H9 (cell line): ENCODE data around the gene KRT32. TPM values are rescaled to one million over a fixed set of nuclear protein-coding genes. Genes with fewer than 3 reads are reported as not detected.

Source experiments
- DNase-seq: peaks from one replicate; pipeline ENCODE4 v3.0.0-alpha.2; 2017
- H2AFZ ChIP-seq: one replicate; pipeline ENCODE4 v1.6.1; 2013; ENCODE audit warnings: mild to moderate bottlenecking, low read length, control low read depth, moderate library complexity
- H2AK5ac ChIP-seq: 2 replicates; pipeline ENCODE4 v1.6.1; 2013; ENCODE audit warnings: low read length, control low read depth, mixed read lengths; ENCODE audit not compliant: insufficient read length
- H2BK120ac ChIP-seq: one replicate; pipeline ENCODE4 v1.6.1; 2013; ENCODE audit warnings: low read depth, mild to moderate bottlenecking, low read length, control low read depth, inconsistent platforms; ENCODE audit not compliant: poor library complexity, severe bottlenecking
- H2BK12ac ChIP-seq: 2 replicates; pipeline ENCODE4 v1.6.1; 2013; ENCODE audit warnings: low read length, control low read depth, mixed read lengths, low read depth; ENCODE audit not compliant: insufficient read length
- H2BK15ac ChIP-seq: 2 replicates; pipeline ENCODE4 v1.6.1; 2013; ENCODE audit warnings: low read depth, low read length, control low read depth
- H2BK20ac ChIP-seq: one replicate; pipeline ENCODE4 v1.6.1; 2013; ENCODE audit warnings: low read depth, mild to moderate bottlenecking, low read length, control low read depth, inconsistent platforms; ENCODE audit not compliant: poor library complexity, severe bottlenecking
- H2BK5ac ChIP-seq: 2 replicates; pipeline ENCODE4 v1.6.1; 2013; ENCODE audit warnings: low read length, control low read depth, mixed read lengths; ENCODE audit not compliant: insufficient read length
- H3K14ac ChIP-seq: 2 replicates; pipeline ENCODE4 v1.6.1; 2013; ENCODE audit warnings: low read length, control low read depth; ENCODE audit not compliant: insufficient read depth
- H3K18ac ChIP-seq: 2 replicates; pipeline ENCODE4 v1.6.1; 2013; ENCODE audit warnings: low read depth, mild to moderate bottlenecking, mixed read lengths, low read length, control low read depth; ENCODE audit not compliant: insufficient read length
- H3K23ac ChIP-seq: 2 replicates; pipeline ENCODE4 v1.6.1; 2013; ENCODE audit warnings: low read length, control low read depth, mixed read lengths, low read depth; ENCODE audit not compliant: insufficient read length
- H3K23me2 ChIP-seq: 2 replicates; pipeline ENCODE4 v1.6.1; 2013; ENCODE audit warnings: low read depth, mild to moderate bottlenecking, mixed read lengths, low read length, control low read depth; ENCODE audit not compliant: insufficient read length, poor library complexity, severe bottlenecking
- H3K27ac ChIP-seq: 2 replicates; pipeline ENCODE4 v1.5.1; 2013; ENCODE audit warnings: low read length, control low read depth, mixed read lengths, low read depth; ENCODE audit not compliant: insufficient read length
- H3K27me3 ChIP-seq: 2 replicates; pipeline ENCODE4 v1.6.1; 2013; ENCODE audit warnings: low read length, control low read depth, inconsistent platforms; ENCODE audit not compliant: insufficient read depth
- H3K4ac ChIP-seq: 2 replicates; pipeline ENCODE4 v1.6.1; 2013; ENCODE audit warnings: low read depth, mild to moderate bottlenecking, control low read depth, inconsistent platforms, low read length, moderate library complexity
- H3K4me1 ChIP-seq: 2 replicates; pipeline ENCODE4 v1.6.1; 2013; ENCODE audit warnings: low read length, control low read depth, inconsistent platforms; ENCODE audit not compliant: insufficient read depth
- H3K4me2 ChIP-seq: 2 replicates; pipeline ENCODE4 v1.6.1; 2013; ENCODE audit warnings: low read length, control low read depth, mixed read lengths; ENCODE audit not compliant: insufficient read length, insufficient read depth
- H3K56ac ChIP-seq: 2 replicates; pipeline ENCODE4 v1.6.1; 2013; ENCODE audit warnings: low read depth, mild to moderate bottlenecking, mixed read lengths, low read length, control low read depth; ENCODE audit not compliant: insufficient read length
- H3K79me1 ChIP-seq: 2 replicates; pipeline ENCODE4 v1.6.1; 2013; ENCODE audit warnings: low read depth, mild to moderate bottlenecking, moderate library complexity, low read length, control low read depth, inconsistent platforms; ENCODE audit not compliant: insufficient read depth, poor library complexity, severe bottlenecking
- H3K79me2 ChIP-seq: 2 replicates; pipeline ENCODE4 v1.6.1; 2013; ENCODE audit warnings: low read length, control low read depth, inconsistent platforms; ENCODE audit not compliant: insufficient read depth
- H3K9ac ChIP-seq: 2 replicates; pipeline ENCODE4 v1.6.1; 2013; ENCODE audit warnings: low read length, control low read depth, mixed read lengths; ENCODE audit not compliant: insufficient read length; ENCODE audit errors: extremely low read depth
- H3K9me3 ChIP-seq: one replicate; pipeline ENCODE4 v1.6.1; 2013; ENCODE audit warnings: low read depth, low read length, inconsistent platforms; ENCODE audit not compliant: control insufficient read depth
- H3T11ph ChIP-seq: one replicate; pipeline ENCODE4 v1.6.1; 2013; ENCODE audit warnings: mild to moderate bottlenecking, low read length, control low read depth, inconsistent platforms
- H4K20me1 ChIP-seq: one replicate; pipeline ENCODE4 v1.6.1; 2013; ENCODE audit not compliant: control insufficient read depth, insufficient read length, insufficient read depth
- H4K5ac ChIP-seq: 2 replicates; pipeline ENCODE4 v1.6.1; 2013; ENCODE audit warnings: low read depth, mild to moderate bottlenecking, mixed read lengths, low read length, control low read depth; ENCODE audit not compliant: insufficient read length
- H4K8ac ChIP-seq: replicated peaks from 2 replicates; pipeline ENCODE4 v1.6.1; 2013; ENCODE audit warnings: low read length, control low read depth, mixed read lengths, low read depth; ENCODE audit not compliant: insufficient read length
- H4K91ac ChIP-seq: 2 replicates; pipeline ENCODE4 v1.6.1; 2013; ENCODE audit warnings: low read depth, mild to moderate bottlenecking, moderate library complexity, mixed read lengths, low read length, control low read depth; ENCODE audit not compliant: insufficient read length
- H3K27ac Mint-ChIP-seq, 3 experiments: 2 replicates in 2 of 3; 3 replicates in 1 of 3; pipeline ENCODE4 v1.8.0; 2020 to 2021; ENCODE audit warnings: mixed read lengths in 3 of 3, mild to moderate bottlenecking in 1 of 3, moderate library complexity in 1 of 3
- H3K27me3 Mint-ChIP-seq: 2 replicates; pipeline ENCODE4 v1.8.0; 2021; ENCODE audit warnings: low read depth, mild to moderate bottlenecking, moderate library complexity, mixed read lengths
- H3K36me3 Mint-ChIP-seq, 3 experiments: 2 replicates in 2 of 3; 3 replicates in 1 of 3; pipeline ENCODE4 v1.8.0; 2020 to 2021; ENCODE audit warnings: low read depth in 3 of 3, mixed read lengths in 3 of 3; ENCODE audit not compliant: insufficient read depth in 1 of 3
- H3K4me1 Mint-ChIP-seq, 2 experiments: 2 replicates each; pipeline ENCODE4 v1.8.0; 2020; ENCODE audit warnings: mixed read lengths in 2 of 2
- H3K4me3 Mint-ChIP-seq, 2 experiments: 2 replicates in 1 of 2; 3 replicates in 1 of 2; pipeline ENCODE4 v1.8.0; 2020 to 2021; ENCODE audit warnings: mild to moderate bottlenecking in 2 of 2, mixed read lengths in 2 of 2, moderate library complexity in 1 of 2
- H3K9me3 Mint-ChIP-seq, 2 experiments: 2 replicates in 1 of 2; 3 replicates in 1 of 2; pipeline ENCODE4 v1.8.0; 2020; ENCODE audit warnings: mild to moderate bottlenecking in 2 of 2, mixed read lengths in 2 of 2, moderate library complexity in 1 of 2
- CTCF ChIP-seq: fragments of 200-600 bp; sonication (generic); conservative IDR thresholded peaks from 3 replicates; pipeline ENCODE4 v1.8.0; 2021; ENCODE audit warnings: antibody characterized with exemption, mild to moderate bottlenecking
- WGBS: extraction: QIAGEN DNeasy Blood & Tissue Kit; methylation state at CpG from one replicate; pipeline ENCODE4 v1.1.7; 2013; ENCODE audit warnings: missing lambda C conversion rate, low lambda C conversion rate, mixed read lengths; ENCODE audit not compliant: insufficient read length; ENCODE audit errors: extremely low coverage; 5-methylcytosine and 5-hydroxymethylcytosine counted together
- total RNA-seq: library from RNA; stranded (reverse); gene quantifications from 2 replicates; pipeline ENCODE4 v1.2.1, GENCODE V29; 2021

Gene KRT32
- total RNA-seq, 1 experiment from 2014 or later, result not detected

- Mint-ChIP-seq H3K27ac (no peak overlapping the region), H3K9me3 (no peaks in the 10 kb centered on the region; a peak in 2 of 5 replicates), H3K4me1 (peaks cover 20 to 25% of the 10 kb centered on the region in 2 experiments), H3K36me3 (no peaks in the 10 kb centered on the region), H3K4me3 (no peak overlapping the region), H3K27me3 (no peaks in the 10 kb centered on the region; the same call in 1 of the 2 replicates)
- Histone ChIP-seq H3K4me1 (no peaks in the 10 kb centered on the region), H4K20me1 (no peaks in the 10 kb centered on the region), H4K5ac (no peak overlapping the region), H4K8ac (no peak overlapping the region), H3K4ac (no peak overlapping the region), H2BK15ac (no peak overlapping the region), H3T11ph (no peak overlapping the region), H4K91ac (no peak overlapping the region), H3K9ac (no peak overlapping the region), H3K27ac (no peak overlapping the region), H3K79me1 (no peaks in the 10 kb centered on the region), H2BK12ac (no peak overlapping the region), H3K18ac (no peak overlapping the region), H3K23ac (no peak overlapping the region), H2AFZ (no peak overlapping the region), H3K27me3 (no peaks in the 10 kb centered on the region), H2BK20ac (no peak overlapping the region), H3K79me2 (no peaks in the 10 kb centered on the region), H3K4me2 (no peak overlapping the region), H2AK5ac (no peak overlapping the region), H2BK120ac (no peak overlapping the region), H3K56ac (no peak overlapping the region), H3K14ac (no peak overlapping the region), H3K9me3 (no peaks in the 10 kb centered on the region), H2BK5ac (no peak overlapping the region), H3K23me2 (no peaks in the 10 kb centered on the region)
- WGBS, result no CpG with 5 or more reads among the region's 14 CpGs
- no peak for TF ChIP-seq CTCF
- DNase-seq, result no peak
Measured at GRCh38 chr17:41516147-41516829, 49.1 kb upstream of the KRT32 start.
